NCI-H1694 treated with DMSO at 0.1 percent for 48 hours (cell line): ENCODE results near the gene AGRN.
"Not testable (repeated sequence)": the region's sequence is repeated elsewhere in the genome, so short reads cannot be mapped to it uniquely, and the experiment has no call there.

Experiments used
- DNase-seq: peaks from one replicate; lab custom pipeline; 2025; lab: John Stamatoyannopoulos, UW

The AGRN gene

GRCh38 chr1:1092149-1092855, 72.4 kb downstream of the AGRN start:
- no peak for DNase-seq

- DNase-seq, result no peak
Measured at GRCh38 chr1:1092894-1093609, 73.1 kb downstream of the AGRN start.

DNA sequence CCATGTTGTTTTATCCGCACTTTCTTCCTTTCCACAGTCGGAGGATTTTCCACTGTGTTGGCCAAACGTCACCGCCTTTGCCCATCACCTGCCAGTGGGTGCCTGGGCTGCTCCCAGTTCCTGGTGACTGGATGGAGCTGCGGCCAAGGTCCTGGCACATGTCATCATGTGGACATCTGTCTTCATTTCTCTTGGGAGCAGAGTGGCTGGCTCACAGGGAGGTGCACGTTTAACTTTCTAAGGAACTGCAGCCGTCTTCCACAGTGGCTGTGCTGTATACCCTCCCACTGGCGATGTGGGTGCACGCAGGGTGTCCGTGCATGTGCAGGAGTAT, 73.7 kb downstream of the AGRN start:
- no peak for DNase-seq

- DNase-seq, result no peak
Measured at GRCh38 chr1:1094981-1095380, 75.1 kb downstream of the AGRN start.

- not testable (repeated sequence) for DNase-seq
Measured at GRCh38 chr1:1096136-1096535, 76.2 kb downstream of the AGRN start.

DNA sequence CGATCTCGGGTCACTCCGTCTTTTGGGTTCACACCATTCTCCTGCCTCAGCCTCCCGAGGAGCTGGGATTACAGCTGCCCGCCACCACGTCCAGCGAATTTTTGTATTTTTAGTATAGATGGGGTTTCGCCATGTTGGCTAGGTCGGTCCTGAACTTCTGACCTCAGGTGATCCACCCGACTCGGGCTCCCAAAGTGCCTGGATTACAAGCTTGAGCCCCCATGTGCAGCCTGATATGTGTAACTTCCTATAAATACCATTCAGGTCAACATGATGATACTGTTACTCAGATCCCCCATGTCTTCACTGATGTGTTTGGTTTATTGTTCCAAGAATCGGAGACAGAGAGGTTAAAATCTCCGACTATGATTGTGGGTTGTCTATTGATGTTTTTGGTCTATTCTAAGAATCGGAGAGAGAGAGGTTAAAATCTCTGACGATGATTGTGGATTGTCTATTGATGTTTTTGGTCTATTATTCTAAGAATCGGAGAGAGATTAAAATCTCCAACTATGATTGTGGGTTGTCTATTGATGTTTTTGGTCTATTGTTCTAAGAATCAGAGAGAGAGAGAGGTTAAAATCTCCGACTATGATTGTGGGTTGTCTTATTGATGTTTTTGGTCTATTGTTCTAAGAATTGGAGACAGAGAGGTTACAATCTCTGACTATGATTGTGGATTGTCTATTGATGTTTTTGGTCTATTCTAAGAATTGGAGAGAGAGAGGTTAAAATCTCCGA, 78.9 kb downstream of the AGRN start:
- DNase-seq, result no peak

GRCh38 chr1:1099506-1100183, 79.7 kb downstream of the AGRN start:
- DNase-seq, result no peak

DNA sequence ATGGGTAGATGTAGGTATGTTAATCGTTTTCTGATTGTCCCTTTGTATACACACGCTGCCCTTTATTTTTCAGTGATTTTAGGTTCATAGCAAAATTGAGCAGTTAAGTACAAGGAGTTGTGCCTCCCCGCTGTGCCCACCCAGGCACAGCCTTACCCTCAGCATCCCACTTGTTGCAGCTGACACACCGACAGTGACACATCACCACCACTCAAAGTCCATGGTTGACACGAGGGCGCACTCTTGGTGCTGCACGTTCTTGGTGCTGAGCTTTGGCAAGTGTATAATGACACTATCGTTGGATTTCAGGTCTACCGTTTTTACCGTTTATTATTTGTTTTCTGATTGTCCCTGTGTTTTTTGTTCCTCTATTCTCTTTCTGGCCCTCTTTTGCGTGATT, 80.4 kb downstream of the AGRN start:
- no peak for DNase-seq

DNA sequence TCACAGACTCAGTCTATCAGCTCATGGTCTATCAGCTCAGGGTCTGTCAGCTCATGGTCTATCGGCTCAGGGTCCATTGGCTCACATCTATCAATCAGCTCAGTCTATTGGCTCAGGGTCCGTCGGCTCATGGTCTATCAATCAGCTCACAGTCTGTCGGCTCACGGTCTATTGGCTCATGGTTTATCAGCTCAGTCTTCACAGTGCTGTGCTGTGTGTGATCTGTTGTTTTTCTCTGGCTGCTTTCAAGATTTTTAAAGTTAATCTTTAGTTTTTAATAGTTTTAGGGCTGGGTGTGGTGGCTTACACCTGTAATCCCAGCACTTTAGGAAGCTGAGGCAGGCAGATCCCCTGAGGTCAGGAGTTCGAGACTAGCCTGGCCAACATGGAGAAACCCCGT, 81.6 kb downstream of the AGRN start:
- DNase-seq, result no peak

DNA sequence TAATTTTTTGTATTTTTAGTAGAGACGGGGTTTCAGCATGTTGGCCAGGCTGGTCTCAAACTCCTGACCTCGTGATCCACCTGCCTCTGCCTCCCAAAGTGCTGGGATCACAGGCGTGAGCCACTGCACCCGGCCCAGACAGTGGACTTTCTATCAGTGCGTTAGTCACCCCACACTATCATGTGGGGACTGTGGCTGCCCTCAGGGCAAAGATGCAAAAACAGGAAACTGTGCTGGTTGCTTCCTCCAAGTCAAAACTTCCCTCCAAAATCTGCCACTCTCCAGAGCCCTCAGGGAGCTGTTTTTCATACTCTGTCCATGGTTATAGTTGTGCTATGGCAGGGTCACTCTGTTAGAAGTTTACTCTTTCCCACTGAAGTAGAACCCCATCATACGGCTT, 84.2 kb downstream of the AGRN start:
- DNase-seq, result not testable (repeated sequence)
